GM18517 (cell line): Measurements from ENCODE around the gene PPP2R3C.
"Not testable (repeated sequence)": the region's sequence is repeated elsewhere in the genome, so short reads cannot be mapped to it uniquely, and the experiment has no call there.

ENCODE experiments used
- ATAC-seq: cut with Tn5 transposase; IDR thresholded peaks from one replicate; pipeline ENCODE4 v1.9.1; 2021; ENCODE audit warnings: mild to moderate bottlenecking, moderate library complexity; ENCODE audit not compliant: unreplicated experiment

Gene PPP2R3C

DNA sequence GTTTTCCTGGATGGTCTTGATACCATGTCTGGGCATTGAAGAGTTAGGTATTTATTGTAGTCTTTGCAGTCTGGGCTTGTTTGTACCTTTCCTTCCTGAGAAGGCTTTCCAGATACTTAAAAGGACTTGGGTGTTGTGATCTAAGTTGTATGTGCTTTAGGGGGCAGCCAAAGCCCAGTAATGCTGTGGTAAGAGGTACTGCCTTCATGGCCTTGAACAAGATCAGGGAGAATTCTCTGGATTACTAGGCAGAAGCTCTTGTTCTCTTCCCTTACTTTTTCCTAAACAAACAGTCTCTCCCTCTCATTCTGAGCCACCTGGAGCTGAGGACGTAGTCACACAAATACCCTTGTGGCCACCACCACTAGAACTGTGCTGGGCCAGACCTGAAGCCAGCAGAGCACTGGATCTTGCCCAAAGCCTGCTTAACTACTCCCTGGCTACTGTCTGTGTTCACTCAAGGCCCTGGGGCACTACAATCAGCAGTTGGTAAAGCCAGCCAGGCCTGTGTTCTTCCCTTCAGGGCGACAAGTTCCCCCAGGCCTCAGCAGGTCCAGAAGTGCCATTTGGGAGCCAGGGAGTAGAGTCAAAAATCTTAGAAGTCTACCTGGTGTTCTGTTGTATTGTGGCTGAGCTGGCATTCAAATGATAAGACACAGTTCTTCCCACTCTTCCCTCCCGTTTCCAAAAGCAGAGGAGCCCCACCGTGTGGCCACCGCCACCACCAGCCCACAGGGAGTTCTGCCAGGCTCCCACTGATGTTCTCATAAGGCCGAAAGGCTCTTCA lies 11.9 kb upstream of the PPP2R3C start:
- no peak for ATAC-seq

DNA sequence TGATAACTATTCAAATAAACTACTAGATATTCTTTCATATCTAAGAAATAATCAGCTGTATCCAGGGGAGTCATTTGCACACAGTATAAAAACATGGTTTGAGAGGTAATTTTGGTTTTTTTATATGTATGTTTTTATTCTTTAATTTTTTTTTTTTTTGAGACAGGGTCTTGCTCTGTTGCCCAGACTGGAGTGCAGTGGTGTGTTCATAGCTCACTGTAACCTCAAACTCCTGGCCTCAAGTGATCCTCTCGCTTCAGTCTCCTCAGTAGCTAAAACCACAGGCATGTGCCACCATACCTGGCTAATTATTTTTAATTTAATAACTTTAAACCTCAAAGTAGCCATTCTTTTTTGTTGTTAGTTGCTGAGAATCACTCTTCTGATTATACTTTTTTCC lies 2.3 kb upstream of the PPP2R3C start:
- ATAC-seq: no peak

DNA sequence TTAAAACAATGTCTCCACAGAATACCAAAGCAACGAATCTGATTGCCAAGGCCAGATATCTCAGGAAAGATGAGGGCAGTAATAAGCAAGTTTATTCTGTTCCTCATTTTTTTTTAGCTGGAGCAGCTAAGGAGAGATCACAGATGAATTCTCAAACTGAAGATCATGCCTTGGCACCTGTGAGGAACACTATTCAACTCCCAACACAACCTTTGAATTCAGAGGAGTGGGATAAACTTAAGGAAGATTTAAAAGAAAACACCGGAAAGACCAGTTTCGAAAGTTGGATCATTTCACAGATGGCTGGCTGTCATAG lies 1.6 kb upstream of the PPP2R3C start:
- no peak for ATAC-seq

DNA sequence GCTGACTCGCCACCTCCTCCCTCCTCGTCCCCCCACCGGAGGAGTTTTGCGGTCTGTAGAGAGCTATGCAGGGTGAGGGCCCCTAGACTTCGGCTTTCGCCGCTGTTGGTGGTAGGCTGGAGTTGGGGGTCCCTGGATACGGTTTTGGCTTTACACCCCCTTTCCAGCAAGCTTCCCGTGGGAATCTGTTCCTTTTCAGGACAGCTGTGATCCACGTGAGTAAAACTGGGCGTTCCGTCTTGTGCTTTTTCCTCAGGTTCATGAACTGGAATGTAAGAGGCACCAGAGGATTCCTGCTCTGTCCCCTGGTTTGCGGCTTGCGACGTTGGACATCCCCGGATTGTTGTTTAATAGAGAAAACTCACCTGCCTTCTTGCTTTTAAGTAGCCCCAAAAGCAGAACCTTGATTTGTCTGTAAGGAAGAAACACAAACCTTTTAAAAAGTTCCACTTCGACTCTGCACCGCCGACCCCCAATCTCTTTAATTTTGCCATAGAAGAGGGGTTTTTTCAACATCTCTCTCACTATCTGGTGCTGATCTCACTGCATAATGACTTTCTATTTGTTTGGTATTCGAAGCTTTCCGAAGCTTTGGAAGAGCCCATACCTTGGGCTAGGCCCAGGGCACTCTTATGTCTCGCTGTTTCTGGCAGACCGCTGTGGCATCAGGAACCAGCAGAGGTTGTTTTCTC lies 1.1 kb upstream of the PPP2R3C start:
- ATAC-seq: peak; percentile 2

DNA sequence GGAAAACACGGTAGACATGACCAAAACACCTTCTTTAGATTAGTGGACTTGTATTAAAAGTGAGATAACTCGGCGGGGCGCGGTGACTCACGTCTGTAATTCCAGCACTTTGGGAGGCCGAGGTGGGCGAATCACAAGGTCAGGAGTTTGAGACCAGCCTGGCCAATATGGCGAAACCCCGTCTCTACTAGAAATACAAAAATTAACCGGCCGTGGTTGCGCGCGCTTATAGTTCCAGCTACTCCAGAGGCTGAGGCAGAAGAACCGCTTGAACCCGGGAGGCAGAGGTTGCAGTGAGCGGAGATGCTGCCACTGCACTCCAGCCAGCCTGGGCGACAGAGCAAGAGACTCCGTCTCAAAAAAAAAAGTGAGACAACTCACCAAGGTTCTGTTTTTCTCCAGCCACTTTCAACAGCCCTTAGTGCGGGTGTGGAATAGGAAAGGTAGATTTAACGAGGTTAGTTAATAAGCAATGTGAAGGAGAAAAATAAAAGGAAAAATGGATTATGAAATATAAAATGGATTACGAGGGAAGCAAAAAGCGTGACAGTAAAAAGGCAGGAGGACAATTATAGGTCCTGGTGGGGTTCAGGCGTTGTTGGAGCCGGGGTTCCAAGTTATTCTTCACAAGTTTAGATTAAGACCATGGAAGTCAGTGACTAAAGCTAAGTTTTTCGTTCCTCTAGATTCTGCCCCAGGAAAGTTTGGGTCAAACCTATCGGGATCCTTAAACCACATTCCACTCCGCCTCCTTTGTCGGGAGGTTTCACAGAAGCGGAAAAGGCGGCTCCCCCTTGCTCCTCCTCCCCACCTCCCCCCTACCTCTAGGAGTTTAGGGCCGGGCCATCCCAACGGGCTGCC lies 534 bp downstream of the PPP2R3C start:
- no peak for ATAC-seq

DNA sequence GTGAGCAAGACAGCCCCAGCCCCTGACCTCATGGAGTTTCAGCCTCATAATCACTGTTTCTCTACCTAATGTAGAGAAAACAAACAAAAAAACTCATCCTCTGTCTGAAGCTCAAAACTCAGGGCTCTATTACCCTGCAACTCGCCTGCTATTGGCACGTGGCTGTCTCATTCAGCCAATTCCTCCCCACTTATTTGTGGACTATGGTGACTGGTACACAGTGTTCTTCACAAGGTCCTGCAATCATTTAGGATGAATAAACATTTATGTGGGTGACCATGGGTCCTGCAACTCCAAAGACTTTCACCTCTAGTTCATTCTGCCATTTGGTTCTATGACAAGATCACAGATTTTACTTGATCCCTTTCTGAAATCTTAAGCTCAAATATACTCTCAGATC lies 4.7 kb downstream of the PPP2R3C start:
- ATAC-seq: no peak

DNA sequence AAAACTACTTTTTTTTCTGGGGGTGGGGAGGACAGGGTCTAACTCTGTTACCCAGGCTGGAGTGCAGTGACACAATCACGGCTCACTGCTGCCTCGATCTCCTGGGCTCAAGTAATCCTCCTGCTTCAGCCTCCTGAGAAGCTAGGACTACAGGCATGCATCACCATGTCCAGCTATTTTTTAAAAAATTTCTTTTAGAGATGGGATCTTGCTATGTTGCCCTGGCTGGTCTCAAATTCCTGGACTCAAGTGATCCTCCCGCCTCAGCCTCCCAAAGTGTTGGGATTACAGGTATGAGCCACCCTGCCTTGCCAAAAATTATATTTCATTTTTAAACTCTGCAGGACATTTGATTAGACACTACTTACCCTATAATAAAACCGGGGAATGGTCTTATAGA lies 5.5 kb downstream of the PPP2R3C start:
- ATAC-seq: no peak

DNA sequence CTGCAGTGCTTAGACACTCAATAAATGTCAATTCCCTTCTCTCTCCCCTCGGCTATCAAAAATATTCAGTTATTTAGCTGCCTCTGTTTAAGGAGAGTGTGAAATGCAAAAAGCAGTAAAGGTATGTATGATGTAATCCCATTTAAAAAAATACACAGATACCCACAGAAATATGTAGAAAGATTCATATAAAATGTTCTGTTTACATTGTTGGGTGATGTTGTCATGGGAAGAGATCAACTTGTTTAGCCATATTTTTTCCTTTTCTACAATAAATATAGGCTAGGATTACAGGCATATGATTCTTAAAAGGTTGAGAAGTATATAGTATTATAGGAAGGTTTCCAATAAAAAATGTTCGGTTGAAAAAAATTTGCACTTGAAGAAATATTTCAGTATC lies 7.8 kb downstream of the PPP2R3C start:
- ATAC-seq: no peak

DNA sequence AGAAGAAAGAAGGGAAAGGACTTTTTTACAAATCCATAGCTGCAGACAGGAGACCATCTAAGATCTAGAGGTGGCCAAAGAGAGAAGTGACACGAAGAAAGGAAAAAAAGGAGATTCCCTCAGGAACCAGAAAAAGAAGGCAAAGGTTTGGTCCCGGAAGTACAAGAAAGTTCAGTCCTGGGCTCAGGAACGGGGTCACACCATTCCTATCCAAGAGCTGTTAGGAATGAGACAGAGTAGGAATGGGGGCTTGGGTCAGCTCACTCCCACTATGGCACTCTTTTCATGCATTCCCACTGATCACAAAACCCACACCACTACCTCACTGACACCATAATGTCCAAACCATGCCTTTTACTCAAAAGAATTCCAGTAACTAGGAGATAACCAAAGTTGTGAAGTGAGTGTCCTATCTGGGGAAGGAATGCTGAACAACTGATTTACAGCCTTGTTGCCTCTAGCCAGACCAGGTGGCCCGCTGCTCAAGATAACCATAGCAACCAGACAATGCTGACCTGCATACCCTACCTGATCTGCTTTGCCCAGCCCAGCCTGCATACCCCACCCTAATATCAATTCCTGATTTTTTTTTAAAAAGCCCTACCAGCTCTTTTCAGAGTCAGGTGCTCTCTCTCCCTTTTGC lies 8.4 kb downstream of the PPP2R3C start:
- ATAC-seq: no peak

DNA sequence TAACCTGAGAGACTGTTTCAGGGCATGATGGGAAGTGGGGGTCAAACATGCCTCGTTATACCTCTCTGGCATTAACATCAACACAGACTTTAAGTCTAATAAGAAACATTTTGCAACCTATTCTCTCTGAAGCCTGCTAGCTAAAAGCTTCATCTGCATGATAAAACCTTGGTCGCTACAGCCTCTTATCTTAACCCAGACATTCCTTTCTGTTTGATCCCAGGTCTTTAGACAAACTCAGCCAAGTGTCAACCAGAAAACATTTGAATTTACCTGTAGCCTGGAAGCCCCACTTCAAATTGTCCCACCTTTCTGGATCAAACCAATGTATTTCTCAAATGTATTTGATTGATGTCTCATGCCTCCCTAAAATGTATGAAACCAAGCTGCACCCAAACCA lies 9.1 kb downstream of the PPP2R3C start:
- no peak for ATAC-seq

DNA sequence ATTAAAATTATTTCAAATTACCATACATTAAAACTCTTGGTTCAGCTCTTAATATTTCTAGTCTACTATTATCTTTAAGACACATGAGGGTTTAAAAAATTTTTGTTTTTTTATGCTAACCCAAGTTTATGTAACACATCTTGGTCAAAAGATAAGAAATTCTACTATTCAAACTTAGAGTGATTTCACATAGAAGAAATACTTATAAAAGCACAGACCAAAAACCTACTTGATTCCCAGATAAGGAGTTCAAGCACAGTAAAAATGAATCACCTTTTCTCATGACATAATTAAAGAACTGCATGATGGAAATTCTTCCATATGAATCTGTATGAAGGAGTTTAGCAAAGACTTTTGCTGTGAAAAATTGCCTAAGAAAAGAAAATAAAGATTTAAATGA lies 13.9 kb downstream of the PPP2R3C start:
- ATAC-seq: no peak

DNA sequence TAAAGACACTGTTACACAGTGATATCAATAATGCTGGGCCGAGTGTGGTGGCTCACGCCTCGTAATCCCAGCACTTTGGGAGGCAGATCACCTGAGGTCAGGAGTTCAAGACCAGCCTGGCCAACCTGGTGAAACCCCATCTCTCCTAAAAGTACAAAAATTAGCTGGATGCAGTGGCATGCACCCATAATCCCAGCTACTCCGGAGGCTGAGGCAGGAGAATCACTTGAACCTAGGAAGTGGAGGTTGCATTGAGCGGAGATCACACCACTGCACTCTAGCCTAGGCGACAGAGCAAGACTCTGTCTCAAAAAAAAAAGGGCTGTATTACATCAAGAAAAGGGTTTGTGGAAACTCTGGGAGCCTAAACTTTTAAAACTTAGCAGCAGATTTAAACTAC lies 27.1 kb downstream of the PPP2R3C start:
- not testable (repeated sequence) for ATAC-seq

DNA sequence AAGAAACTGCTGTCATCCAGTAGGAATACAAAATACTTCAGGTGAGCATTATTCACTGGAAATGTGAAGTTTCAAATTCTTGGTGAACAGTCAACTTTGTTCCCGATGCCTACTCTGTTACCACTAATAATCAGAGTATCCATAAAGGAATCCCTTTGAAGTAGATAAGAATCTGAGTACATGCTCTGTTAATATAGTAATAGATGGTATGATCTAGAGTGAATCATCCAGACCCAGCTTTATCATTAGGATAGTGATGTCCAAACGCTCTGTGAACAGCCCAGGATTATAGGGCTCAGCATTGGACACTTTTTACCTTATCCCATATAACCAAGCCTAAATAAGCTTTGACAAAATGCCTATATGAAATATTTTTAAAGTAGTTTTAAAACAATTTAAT lies 33.3 kb downstream of the PPP2R3C start:
- ATAC-seq: no peak

DNA sequence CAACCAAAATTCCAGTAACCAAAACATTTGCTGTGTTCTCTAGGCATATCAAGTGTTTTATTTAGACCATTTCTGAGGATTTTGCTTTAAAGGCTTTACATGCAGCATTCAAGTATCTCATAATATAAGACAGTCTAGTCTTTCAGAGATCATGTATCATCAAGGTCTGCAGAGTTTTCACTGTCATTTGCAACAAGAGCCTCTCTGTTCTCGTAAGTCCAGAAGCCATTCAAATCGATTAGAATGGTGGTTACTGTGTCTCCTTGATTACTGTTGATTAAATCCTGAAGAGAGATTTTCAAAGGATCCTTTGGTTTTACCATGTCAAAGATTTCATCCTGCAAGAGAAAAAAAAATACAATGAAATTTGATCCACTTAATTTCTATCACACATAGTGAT lies 36.3 kb downstream of the PPP2R3C start:
- no peak for ATAC-seq

DNA sequence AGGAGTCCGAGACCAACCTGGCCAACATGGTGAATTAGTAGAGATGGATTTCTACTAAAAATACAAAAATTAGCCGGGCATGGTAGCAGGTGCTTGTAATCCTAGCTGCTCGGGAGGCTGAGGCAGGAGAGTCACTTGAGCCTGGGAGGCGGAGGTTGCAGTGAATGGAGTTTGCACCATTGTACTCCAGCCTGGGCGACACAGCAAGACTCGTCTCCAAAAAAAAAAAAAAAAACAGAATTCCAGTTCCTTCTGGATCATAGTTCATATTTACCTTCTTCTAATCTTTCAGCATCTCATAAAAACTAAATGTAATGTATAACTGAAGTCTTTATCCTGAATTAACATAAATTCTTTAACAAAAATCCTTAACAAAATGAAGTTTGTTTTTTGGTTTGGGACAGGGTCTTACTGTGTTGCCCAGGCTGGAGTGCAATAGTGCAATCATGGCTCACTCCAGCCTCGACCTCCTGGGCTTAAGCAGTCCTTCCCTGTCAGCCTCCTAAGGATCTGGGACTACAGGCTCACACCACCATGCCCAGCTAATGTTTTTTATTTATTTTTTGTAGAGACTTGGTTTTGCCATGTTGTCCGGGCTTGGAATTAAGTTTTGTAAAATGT lies 38.1 kb downstream of the PPP2R3C start:
- ATAC-seq: no peak

DNA sequence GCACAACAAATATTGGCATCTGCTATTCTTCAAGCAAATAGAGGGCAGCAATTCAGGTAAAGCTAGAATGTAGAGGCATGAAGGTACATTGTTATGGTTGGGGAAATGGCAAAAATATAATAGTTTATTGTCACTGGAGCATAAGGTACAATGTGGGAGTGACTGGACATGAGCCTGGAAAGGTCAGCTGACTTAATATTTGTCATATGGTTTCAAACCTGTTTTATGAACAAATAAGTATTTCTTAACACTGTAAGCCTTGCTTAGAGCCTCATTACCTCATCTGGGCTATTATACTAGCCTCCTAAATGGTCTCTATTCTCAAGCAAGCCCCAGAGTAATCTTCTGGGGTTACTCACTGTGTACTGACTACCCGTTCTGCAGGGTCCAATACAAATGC lies 42.0 kb downstream of the PPP2R3C start:
- no peak for ATAC-seq

DNA sequence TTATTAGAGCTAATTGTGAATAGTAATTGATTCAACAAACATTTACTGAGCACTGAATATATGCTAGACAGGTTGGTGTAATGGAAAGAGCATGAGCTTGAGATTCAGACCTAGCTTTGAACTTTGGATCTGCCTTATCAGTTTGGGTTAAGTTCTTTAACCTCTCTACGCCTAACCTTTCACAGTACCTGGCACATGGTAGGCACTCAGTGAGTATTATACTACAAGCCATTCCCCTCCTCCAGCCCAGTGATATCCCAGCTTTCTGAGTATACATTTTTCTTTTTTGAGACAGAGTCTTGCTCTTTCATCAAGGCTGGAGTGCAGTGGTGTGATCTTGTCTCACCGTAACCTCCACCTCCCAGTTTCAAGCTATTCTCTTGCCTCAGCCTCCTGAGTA lies 43.7 kb downstream of the PPP2R3C start:
- no peak for ATAC-seq

DNA sequence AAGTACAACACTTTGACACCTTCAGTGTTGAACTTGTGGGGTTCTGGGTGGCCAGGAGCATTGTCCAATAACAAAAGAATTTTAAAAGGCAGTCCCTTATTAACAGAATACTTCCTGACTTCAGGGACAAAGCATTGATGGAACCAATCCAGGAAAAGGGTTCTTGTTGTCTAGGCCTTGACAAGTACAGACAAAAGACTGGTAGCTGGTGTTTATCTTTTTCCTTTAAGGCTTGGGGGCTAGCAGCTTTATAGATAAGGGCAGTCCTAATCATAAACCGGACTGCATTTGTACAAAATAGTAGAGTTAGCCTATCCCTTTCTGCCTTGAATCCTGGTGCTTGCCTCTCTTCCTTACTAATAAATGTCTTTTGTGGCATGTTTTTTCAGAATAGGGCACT lies 48.3 kb downstream of the PPP2R3C start:
- no peak for ATAC-seq

DNA sequence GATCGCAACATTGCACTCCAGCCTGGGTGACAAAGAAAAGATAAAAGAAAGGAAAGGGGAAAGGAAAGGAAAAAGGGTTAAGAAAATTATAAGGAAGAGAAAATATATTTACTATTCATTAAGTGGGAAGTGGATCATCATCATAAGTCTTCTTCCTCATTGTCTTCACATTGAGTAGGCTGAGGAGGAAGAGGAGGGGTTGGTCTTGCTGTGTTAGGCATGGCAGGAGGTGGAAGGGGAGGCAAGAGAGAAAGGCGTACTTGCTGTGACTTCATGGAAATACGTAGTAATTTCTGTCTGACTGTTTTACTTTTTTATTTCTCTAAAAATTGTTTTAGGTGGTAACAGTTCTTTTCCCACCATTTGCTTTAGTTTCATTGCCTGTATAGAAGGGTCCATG lies 49.6 kb downstream of the PPP2R3C start:
- ATAC-seq: no peak

DNA sequence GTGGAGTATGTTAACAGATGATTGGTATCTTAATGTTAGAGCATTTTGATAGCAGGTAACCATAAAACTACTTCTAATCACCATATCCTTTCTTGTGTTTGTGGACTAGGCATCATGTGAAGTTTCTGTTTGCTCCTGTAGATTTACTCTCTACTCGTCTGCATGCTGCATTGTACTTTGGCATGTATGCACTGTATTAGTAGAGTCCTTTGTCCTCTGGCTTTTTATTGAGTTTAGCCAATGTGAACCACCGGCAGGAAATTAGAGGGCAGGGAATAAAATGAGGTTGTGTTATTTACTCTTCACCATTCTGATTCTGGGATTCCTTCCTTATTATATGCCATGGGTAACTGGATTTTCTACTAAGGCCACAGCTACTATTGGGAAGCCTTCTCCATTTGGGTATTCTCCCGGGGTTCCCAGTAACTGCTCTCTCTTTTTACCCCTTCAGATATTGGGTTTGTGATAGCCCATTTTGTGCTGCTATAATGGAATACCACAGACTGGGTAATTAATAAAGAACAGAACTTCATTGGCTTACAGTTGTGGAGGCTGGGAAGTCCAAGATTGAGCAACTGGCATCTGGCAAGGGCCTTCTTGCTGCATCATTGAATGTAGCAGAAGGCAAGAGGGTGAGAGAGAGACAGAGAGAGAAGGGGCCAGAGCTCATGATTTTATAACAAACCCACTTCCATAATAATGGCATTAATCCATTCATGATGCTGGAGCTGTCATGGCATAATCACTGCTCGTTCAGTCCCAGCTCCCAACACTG lies 53.4 kb downstream of the PPP2R3C start:
- ATAC-seq: no peak
